HG03103 (cell line): Measurements from ENCODE around the gene CCDC102A.

Experiments
- ATAC-seq: cut with Tn5 transposase; IDR thresholded peaks from one replicate; pipeline ENCODE4 v1.9.1; 2021; ENCODE audit warnings: low read depth; ENCODE audit not compliant: unreplicated experiment

CCDC102A gene

GRCh38 chr16:57480754-57481230 lies 55.6 kb downstream of the CCDC102A start:
- no peak for ATAC-seq

- ATAC-seq: no peak
Measured at GRCh38 chr16:57479976-57480753, 56.2 kb downstream of the CCDC102A start.

GRCh38 chr16:57479205-57479975 lies 57.0 kb downstream of the CCDC102A start:
- no peak for ATAC-seq

GRCh38 chr16:57478396-57479204 lies 57.8 kb downstream of the CCDC102A start:
- ATAC-seq: no peak

- ATAC-seq: no peak
Measured at GRCh38 chr16:57477531-57478202, 58.7 kb downstream of the CCDC102A start.

GRCh38 chr16:57476546-57477410 lies 59.6 kb downstream of the CCDC102A start:
- ATAC-seq: no peak

- ATAC-seq: peak; percentile 95
Measured at GRCh38 chr16:57475711-57476339, 60.5 kb downstream of the CCDC102A start.

GRCh38 chr16:57474671-57475661 lies 61.4 kb downstream of the CCDC102A start:
- ATAC-seq: no peak

GRCh38 chr16:57473906-57474305 lies 62.5 kb downstream of the CCDC102A start:
- ATAC-seq: no peak

- ATAC-seq: no peak
Measured at GRCh38 chr16:57473176-57473840, 63.1 kb downstream of the CCDC102A start.

GRCh38 chr16:57472665-57473060 lies 63.7 kb downstream of the CCDC102A start:
- no peak for ATAC-seq

- ATAC-seq: no peak
Measured at GRCh38 chr16:57471852-57472664, 64.3 kb downstream of the CCDC102A start.

- ATAC-seq: no peak
Measured at GRCh38 chr16:57471209-57471608, 65.2 kb downstream of the CCDC102A start.

- no peak for ATAC-seq
Measured at GRCh38 chr16:57470711-57471110, 65.7 kb downstream of the CCDC102A start.

GRCh38 chr16:57469917-57470470 lies 66.4 kb downstream of the CCDC102A start:
- no peak for ATAC-seq

GRCh38 chr16:57469046-57469445 lies 67.3 kb downstream of the CCDC102A start:
- no peak for ATAC-seq
